GM23248 (cell line): Measurements from ENCODE around the gene KIFC3. TPM values are rescaled to one million over a fixed set of nuclear protein-coding genes. Genes with fewer than 3 reads are reported as not detected.

Experiments
- DNase-seq: peaks from one replicate; pipeline ENCODE4 v3.0.0-alpha.2; 2015
- H2AFZ ChIP-seq: fragments of 200-600 bp; sonication (generic); 2 replicates; pipeline ENCODE4 v1.6.1; 2016; ENCODE audit warnings: antibody characterized with exemption
- H3F3A ChIP-seq: fragments of 200-600 bp; sonication (generic); 2 replicates; pipeline ENCODE4 v1.6.1; 2016; ENCODE audit warnings: mild to moderate bottlenecking, antibody characterized with exemption, mixed run types; ENCODE audit not compliant: insufficient read depth
- H3K27ac ChIP-seq: fragments of 200-600 bp; sonication (generic); 2 replicates; pipeline ENCODE4 v1.5.1; 2016; ENCODE audit warnings: mild to moderate bottlenecking
- H3K27me3 ChIP-seq: fragments of 200-600 bp; sonication (generic); replicated peaks from 2 replicates; pipeline ENCODE4 v1.6.1; 2016; ENCODE audit warnings: mild to moderate bottlenecking; ENCODE audit not compliant: insufficient read depth
- H3K36me3 ChIP-seq: fragments of 200-600 bp; sonication (generic); 2 replicates; pipeline ENCODE4 v1.6.1; 2016; ENCODE audit warnings: low read depth, mild to moderate bottlenecking
- H3K4me1 ChIP-seq: fragments of 200-600 bp; sonication (generic); 2 replicates; pipeline ENCODE4 v1.6.1; 2016; ENCODE audit warnings: mild to moderate bottlenecking; ENCODE audit not compliant: insufficient read depth
- H3K4me2 ChIP-seq: fragments of 200-600 bp; sonication (generic); one replicate; pipeline ENCODE4 v1.6.1; 2016; ENCODE audit warnings: mild to moderate bottlenecking; ENCODE audit not compliant: unreplicated experiment
- H3K4me3 ChIP-seq: fragments of 200-600 bp; sonication (generic); 2 replicates; pipeline ENCODE4 v1.5.1; 2016; ENCODE audit warnings: mild to moderate bottlenecking
- H3K79me2 ChIP-seq: fragments of 200-600 bp; sonication (generic); 2 replicates; pipeline ENCODE4 v1.6.1; 2016; ENCODE audit warnings: mild to moderate bottlenecking; ENCODE audit not compliant: insufficient read depth
- H3K9ac ChIP-seq: fragments of 200-600 bp; sonication (generic); 2 replicates; pipeline ENCODE4 v1.6.1; 2016; ENCODE audit warnings: mild to moderate bottlenecking
- H3K9me2 ChIP-seq: fragments of 200-600 bp; sonication (generic); 2 replicates; pipeline ENCODE4 v1.6.1; 2016; ENCODE audit warnings: mixed run types, mild to moderate bottlenecking, moderate library complexity; ENCODE audit not compliant: insufficient read depth
- H3K9me3 ChIP-seq: fragments of 200-600 bp; sonication (generic); one replicate; pipeline ENCODE4 v1.6.1; 2017; ENCODE audit warnings: low read depth
- H4K20me1 ChIP-seq: fragments of 200-600 bp; sonication (generic); 2 replicates; pipeline ENCODE4 v1.6.0; 2016; ENCODE audit not compliant: insufficient read depth
- EZH2 ChIP-seq: fragments of 200-600 bp; sonication (generic); IDR thresholded peaks from 2 replicates; pipeline ENCODE4 v1.6.1; 2018; ENCODE audit warnings: antibody characterized with exemption, mild to moderate bottlenecking; ENCODE audit not compliant: insufficient read depth, poor library complexity, severe bottlenecking
- EZH2phosphoT487 ChIP-seq: fragments of 200-600 bp; sonication (generic); IDR thresholded peaks from 2 replicates; pipeline ENCODE4 v1.6.1; 2018; ENCODE audit warnings: antibody characterized with exemption, moderate library complexity, mild to moderate bottlenecking, low read depth; ENCODE audit not compliant: insufficient read depth
- WGBS, 2 experiments: methylation state at CpG; one replicate each; pipeline ENCODE4 v1.1.6; 2015 to 2017; ENCODE audit warnings: low lambda C conversion rate in 2 of 2, low coverage in 1 of 2; ENCODE audit errors: missing lambda C conversion rate in 2 of 2; 5-methylcytosine and 5-hydroxymethylcytosine counted together
- in situ Hi-C: fragments of 300-500 bp; cut with MboI; formaldehyde crosslinking; loops from 2 replicates; pipeline ENCODE4 v1.15.0; 2020
- polyA plus RNA-seq: library from polyadenylated mRNA; unstranded; fragments of >200 nt; fragmentation: Nextera tagmentation; extraction: Ambion mirVana; gene quantifications from 2 replicates; pipeline ENCODE4 v1.2.1, GENCODE V29; 2016
- total RNA-seq: library from RNA; depleted of rRNA; stranded (reverse); fragments of >200 nt; shearing (Covaris generic); gene quantifications from 2 replicates; pipeline ENCODE4 v1.2.3, GENCODE V29; 2014

Gene KIFC3
- total and polyA plus RNA-seq, 2 experiments from 2014 or later: 27.0 to 65.3 TPM

- no peak overlapping the region for H3K9ac ChIP-seq
- no peak overlapping the region for H3K27ac ChIP-seq
- peaks cover 12% of the 10 kb centered on the region; the same call in 1 of the 2 replicates for H3K79me2 ChIP-seq
- no peak overlapping the region for H3K4me3 ChIP-seq
- in situ Hi-C loops: no loop called here
- no peaks in the 10 kb centered on the region; the same call in 1 of the 2 replicates for H3K36me3 ChIP-seq
- H3K4me2 ChIP-seq: no peak overlapping the region
- H3K4me1 ChIP-seq: no peaks in the 10 kb centered on the region; the same call in 1 of the 2 replicates
- WGBS, 2 experiments: 92% methylated on average over 4 of the region's 4 CpGs
- DNase-seq: no peak
- TF ChIP-seq EZH2 (no peak), EZH2phosphoT487 (no peak)
- H2AFZ ChIP-seq: no peak overlapping the region
- no peaks in the 10 kb centered on the region for H3K9me2 ChIP-seq
- no peaks in the 10 kb centered on the region for H4K20me1 ChIP-seq
- H3K9me3 ChIP-seq: no peaks in the 10 kb centered on the region
- no peaks in the 10 kb centered on the region for H3K27me3 ChIP-seq
- H3F3A ChIP-seq: 0 out of 2 replicates have a peak, but pooled peaks cover under 1% of the 10 kb centered on the region
Observed at GRCh38 chr16:57742543-57742942, 59.7 kb downstream of the KIFC3 start.

GRCh38 chr16:57741660-57742191 lies 60.6 kb downstream of the KIFC3 start:
- Histone ChIP-seq H3K4me3 (no peak overlapping the region), H3K9me2 (no peaks in the 10 kb centered on the region), H3K79me2 (peaks cover 17% of the 10 kb centered on the region; the same call in 1 of the 2 replicates), H3K27me3 (no peaks in the 10 kb centered on the region), H3K36me3 (no peaks in the 10 kb centered on the region; the same call in 1 of the 2 replicates), H3K9me3 (no peaks in the 10 kb centered on the region), H4K20me1 (no peaks in the 10 kb centered on the region), H3K4me2 (no peak overlapping the region), H2AFZ (no peak overlapping the region), H3K4me1 (peaks cover 7% of the 10 kb centered on the region), H3K27ac (no peak overlapping the region), H3K9ac (no peak overlapping the region), H3F3A (peaks cover 9% of the 10 kb centered on the region; the same call in 1 of the 2 replicates)
- DNase-seq: no peak
- 89 to 98% methylated on average over 13 to 16 of the region's 16 CpGs for WGBS, 2 experiments
- TF ChIP-seq EZH2 (no peak), EZH2phosphoT487 (no peak)
- in situ Hi-C loops: no loop called here

- WGBS, 2 experiments: 86 to 95% methylated on average over 22 to 23 of the region's 24 CpGs
- Histone ChIP-seq H3K4me1 (peaks cover 9% of the 10 kb centered on the region), H3K4me3 (no peak overlapping the region), H3K79me2 (peaks cover 17% of the 10 kb centered on the region; the same call in 1 of the 2 replicates), H3K27me3 (no peaks in the 10 kb centered on the region), H3K9ac (no peak overlapping the region), H3K4me2 (no peak overlapping the region), H4K20me1 (no peaks in the 10 kb centered on the region), H3K27ac (no peak overlapping the region), H3K9me3 (no peaks in the 10 kb centered on the region), H3K36me3 (no peaks in the 10 kb centered on the region; the same call in 1 of the 2 replicates), H3F3A (peaks cover 13% of the 10 kb centered on the region; the same call in 1 of the 2 replicates), H2AFZ (no peak overlapping the region), H3K9me2 (no peaks in the 10 kb centered on the region)
- no peak for DNase-seq
- TF ChIP-seq EZH2 (no peak), EZH2phosphoT487 (no peak)
- in situ Hi-C loops: no loop called here
Observed at GRCh38 chr16:57740423-57741071, 61.7 kb downstream of the KIFC3 start.

- no peak overlapping the region for H3K27ac ChIP-seq
- H3K4me3 ChIP-seq: no peak overlapping the region
- no peak overlapping the region for H3K4me2 ChIP-seq
- DNase-seq: no peak
- no peak overlapping the region for H2AFZ ChIP-seq
- no peak overlapping the region for H3K9ac ChIP-seq
- H3K36me3 ChIP-seq: no peaks in the 10 kb centered on the region; the same call in 1 of the 2 replicates
- H3K27me3 ChIP-seq: no peaks in the 10 kb centered on the region
- TF ChIP-seq EZH2phosphoT487: no peak
- TF ChIP-seq EZH2: no peak
- H3F3A ChIP-seq: peaks cover 13% of the 10 kb centered on the region; the same call in 1 of the 2 replicates
- peaks cover 9% of the 10 kb centered on the region for H3K4me1 ChIP-seq
- H3K9me2 ChIP-seq: no peaks in the 10 kb centered on the region
- 95 to 97% methylated on average over 18 of the region's 18 CpGs for WGBS, 2 experiments
- H4K20me1 ChIP-seq: no peaks in the 10 kb centered on the region
- in situ Hi-C loops: no loop called here
- peaks cover 17% of the 10 kb centered on the region; the same call in 1 of the 2 replicates for H3K79me2 ChIP-seq
- H3K9me3 ChIP-seq: no peaks in the 10 kb centered on the region
Observed at GRCh38 chr16:57739756-57740422, 62.4 kb downstream of the KIFC3 start.
